Thoracic aorta (tissue), 2 donors: Measurements from ENCODE around the gene BTBD16. TPM values are rescaled to one million over a fixed set of nuclear protein-coding genes. Genes with fewer than 3 reads are reported as not detected.

Source experiments
- ATAC-seq: fragments of 150-250 bp; one replicate; pipeline ENCODE4 v1.8.0; 2017; ENCODE audit warnings: low read depth; ENCODE audit not compliant: insufficient number of reproducible peaks, low FRiP score
- DNase-seq: peaks from one replicate; pipeline ENCODE4 v3.0.0-alpha.2; 2020; ENCODE audit warnings: low spot score
- H3K27ac ChIP-seq, 2 donors: fragments of 200-600 bp; sonication (generic); 1 replicate in 1 of 2; 2 replicates in 1 of 2; pipeline ENCODE4 v1.5.1; 2016; ENCODE audit warnings: mild to moderate bottlenecking in 2 of 2, moderate library complexity in 2 of 2
- H3K27me3 ChIP-seq: fragments of 200-600 bp; sonication (generic); replicated peaks from 2 replicates; pipeline ENCODE4 v1.6.0; 2016; ENCODE audit warnings: mild to moderate bottlenecking; ENCODE audit not compliant: insufficient read depth
- H3K36me3 ChIP-seq: fragments of 200-600 bp; sonication (generic); one replicate; pipeline ENCODE4 v1.5.1; 2016
- H3K4me1 ChIP-seq, 2 donors: fragments of 200-600 bp; sonication (generic); 1 replicate in 1 of 2; 2 replicates in 1 of 2; pipeline versions ENCODE4 v1.5.1 to v1.6.0; 2016; ENCODE audit warnings: low read depth in 2 of 2, mild to moderate bottlenecking in 1 of 2; ENCODE audit not compliant: control insufficient read depth in 1 of 2
- H3K4me3 ChIP-seq: fragments of 200-600 bp; sonication (generic); 2 replicates; pipeline ENCODE4 v1.5.1; 2016; ENCODE audit warnings: mild to moderate bottlenecking
- H3K9me3 ChIP-seq: fragments of 200-600 bp; sonication (generic); 2 replicates; pipeline ENCODE4 v1.5.1; 2016
- CTCF ChIP-seq: fragments of 200-600 bp; sonication (generic); IDR thresholded peaks from one replicate; pipeline ENCODE4 v1.5.1; 2019; ENCODE audit warnings: antibody characterized with exemption
- total RNA-seq, 2 donors: library from RNA; depleted of rRNA; stranded (reverse); fragments of >200 nt; gene quantifications; one replicate each; pipeline versions ENCODE4 v1.1.0 to v1.2.3, GENCODE V29; 2016

The BTBD16 gene
- total RNA-seq, 2 donors from 2014 or later, result not detected

DNA sequence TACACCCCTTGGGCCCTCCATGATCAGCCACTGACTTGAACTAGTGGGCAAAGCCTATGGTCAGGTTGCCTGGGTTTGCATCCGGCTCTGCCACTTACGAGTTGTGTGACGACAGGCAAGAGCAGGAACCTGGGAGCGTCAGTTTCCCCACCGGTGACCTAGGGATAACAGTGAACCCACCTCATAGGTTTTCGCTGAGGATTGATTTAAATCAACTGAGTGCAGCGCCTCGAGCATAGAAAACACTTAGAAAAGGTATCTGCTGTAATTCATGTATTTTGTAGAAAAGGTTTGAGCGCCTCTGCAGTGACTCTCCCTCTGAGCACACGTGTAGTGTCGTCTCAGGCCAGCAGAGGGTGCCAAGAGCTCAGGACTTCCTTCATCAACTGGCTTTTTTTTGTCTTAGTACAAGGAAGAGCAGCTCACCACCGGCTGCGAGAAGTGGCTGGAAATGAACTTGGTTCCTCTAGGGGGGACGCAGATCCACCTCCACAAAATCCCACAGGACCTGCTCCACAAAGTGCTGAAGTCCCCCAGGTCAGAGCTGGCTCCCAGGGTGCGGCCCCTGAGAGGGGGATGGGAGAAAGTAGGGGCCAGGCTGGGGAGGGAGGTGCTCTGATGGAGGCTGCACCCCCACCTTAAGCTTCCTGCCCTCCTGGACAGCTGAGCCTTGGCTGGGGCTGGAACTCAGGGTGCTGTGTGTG lies 27.7 kb downstream of the BTBD16 start:
- DNase-seq (no peak), ATAC-seq (peak; percentile 62)
- H3K36me3 ChIP-seq, result no peaks in the 10 kb centered on the region
- no peak overlapping the region for H3K27ac ChIP-seq
- no peaks in the 10 kb centered on the region for H3K27me3 ChIP-seq
- H3K9me3 ChIP-seq, result no peaks in the 10 kb centered on the region
- H3K4me3 ChIP-seq, result peak overlapping the region; percentile 53
- peaks cover 0 to 6% of the 10 kb centered on the region in 2 donors for H3K4me1 ChIP-seq
- peak; percentile 93 for TF ChIP-seq CTCF

GRCh38 chr10:122299423-122300075 lies 28.5 kb downstream of the BTBD16 start:
- no peaks in the 10 kb centered on the region for H3K27me3 ChIP-seq
- ATAC-seq (no peak), DNase-seq (no peak)
- H3K9me3 ChIP-seq, result no peaks in the 10 kb centered on the region
- no peak overlapping the region for H3K4me3 ChIP-seq
- H3K27ac ChIP-seq, result no peak overlapping the region
- peaks cover 0 to 6% of the 10 kb centered on the region in 2 donors for H3K4me1 ChIP-seq
- H3K36me3 ChIP-seq, result no peaks in the 10 kb centered on the region
- no peak for TF ChIP-seq CTCF

GRCh38 chr10:122301055-122301810 lies 30.1 kb downstream of the BTBD16 start:
- Histone ChIP-seq H3K4me1 (peaks cover 0 to 6% of the 10 kb centered on the region in 2 donors), H3K4me3 (no peak overlapping the region), H3K27ac (no peak overlapping the region), H3K36me3 (no peaks in the 10 kb centered on the region), H3K27me3 (no peaks in the 10 kb centered on the region), H3K9me3 (no peaks in the 10 kb centered on the region)
- DNase-seq, result no peak
- TF ChIP-seq CTCF, result no peak
- no peak for ATAC-seq

GRCh38 chr10:122301811-122302115 lies 30.7 kb downstream of the BTBD16 start:
- DNase-seq (no peak), ATAC-seq (no peak)
- H3K27ac ChIP-seq, result no peak overlapping the region
- H3K4me1 ChIP-seq, result peaks cover 0 to 6% of the 10 kb centered on the region in 2 donors
- no peaks in the 10 kb centered on the region for H3K36me3 ChIP-seq
- no peak for TF ChIP-seq CTCF
- H3K9me3 ChIP-seq, result no peaks in the 10 kb centered on the region
- H3K27me3 ChIP-seq, result no peaks in the 10 kb centered on the region
- no peak overlapping the region for H3K4me3 ChIP-seq

DNA sequence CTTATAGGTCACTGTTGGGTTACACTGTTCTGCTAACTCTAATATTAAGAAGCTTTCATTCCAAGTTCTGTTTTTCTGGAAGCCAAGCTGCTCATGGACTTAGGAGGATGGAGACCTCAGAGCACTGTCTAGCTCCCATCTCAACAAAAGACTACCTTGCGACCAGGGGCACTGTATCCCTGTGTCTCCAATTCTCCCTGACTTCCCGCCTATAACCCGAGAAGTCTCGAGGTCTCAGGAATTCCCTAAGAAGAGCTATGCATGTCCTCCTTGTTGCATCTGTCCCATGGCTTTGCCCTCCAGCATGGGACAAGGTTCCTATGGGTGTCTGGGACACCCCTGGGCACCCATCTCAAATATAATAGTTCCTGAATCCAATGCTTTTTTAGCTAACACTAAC lies 31.2 kb downstream of the BTBD16 start:
- TF ChIP-seq CTCF, result no peak
- peaks cover 3 to 11% of the 10 kb centered on the region in 2 donors for H3K4me1 ChIP-seq
- no peaks in the 10 kb centered on the region for H3K9me3 ChIP-seq
- ATAC-seq (no peak), DNase-seq (no peak)
- H3K27ac ChIP-seq, result no peak overlapping the region
- no peak overlapping the region for H3K4me3 ChIP-seq
- no peaks in the 10 kb centered on the region for H3K27me3 ChIP-seq
- H3K36me3 ChIP-seq, result no peaks in the 10 kb centered on the region
